Kidney epithelial cell (primary cell): ENCODE data around the gene SMAD7. TPM values are rescaled to one million over a fixed set of nuclear protein-coding genes. Genes with fewer than 3 reads are reported as not detected.

Experiments used
- DNase-seq: peaks from one replicate; pipeline ENCODE4 v3.0.0-alpha.2; 2010; ENCODE audit warnings: low read depth
- H3K27me3 ChIP-seq: 2 replicates; pipeline ENCODE4 v1.6.0; 2011; ENCODE audit warnings: low read length; ENCODE audit not compliant: control insufficient read depth, insufficient read depth
- H3K36me3 ChIP-seq: 2 replicates; pipeline ENCODE4 v1.5.1; 2011; ENCODE audit warnings: low read length; ENCODE audit not compliant: control insufficient read depth, insufficient read depth
- H3K4me3 ChIP-seq: 2 replicates; pipeline ENCODE4 v1.5.1; 2011; ENCODE audit warnings: low read depth, mild to moderate bottlenecking, control low read depth, low read length
- total RNA-seq: library from RNA; depleted of rRNA; stranded (reverse); fragments of >200 nt; gene quantifications from 2 replicates; pipeline ENCODE4 v1.2.3, GENCODE V29; 2015
- TF ChIP-seq, protein P1 (sequence below): IDR thresholded peaks from 2 replicates; pipeline ENCODE4 v1.5.1; 2011; ENCODE audit warnings: mild to moderate bottlenecking, moderate library complexity, low read length, control low read depth, inconsistent platforms; ENCODE audit not compliant: insufficient read depth, poor library complexity, severe bottlenecking

Gene SMAD7
- total RNA-seq, 1 donor from 2014 or later = 54.3 TPM

GRCh38 chr18:48899558-48900174, 51.1 kb downstream of the SMAD7 start:
- no peaks in the 10 kb centered on the region for H3K27me3 ChIP-seq
- no peak for DNase-seq
- TF ChIP-seq, protein P1, sequence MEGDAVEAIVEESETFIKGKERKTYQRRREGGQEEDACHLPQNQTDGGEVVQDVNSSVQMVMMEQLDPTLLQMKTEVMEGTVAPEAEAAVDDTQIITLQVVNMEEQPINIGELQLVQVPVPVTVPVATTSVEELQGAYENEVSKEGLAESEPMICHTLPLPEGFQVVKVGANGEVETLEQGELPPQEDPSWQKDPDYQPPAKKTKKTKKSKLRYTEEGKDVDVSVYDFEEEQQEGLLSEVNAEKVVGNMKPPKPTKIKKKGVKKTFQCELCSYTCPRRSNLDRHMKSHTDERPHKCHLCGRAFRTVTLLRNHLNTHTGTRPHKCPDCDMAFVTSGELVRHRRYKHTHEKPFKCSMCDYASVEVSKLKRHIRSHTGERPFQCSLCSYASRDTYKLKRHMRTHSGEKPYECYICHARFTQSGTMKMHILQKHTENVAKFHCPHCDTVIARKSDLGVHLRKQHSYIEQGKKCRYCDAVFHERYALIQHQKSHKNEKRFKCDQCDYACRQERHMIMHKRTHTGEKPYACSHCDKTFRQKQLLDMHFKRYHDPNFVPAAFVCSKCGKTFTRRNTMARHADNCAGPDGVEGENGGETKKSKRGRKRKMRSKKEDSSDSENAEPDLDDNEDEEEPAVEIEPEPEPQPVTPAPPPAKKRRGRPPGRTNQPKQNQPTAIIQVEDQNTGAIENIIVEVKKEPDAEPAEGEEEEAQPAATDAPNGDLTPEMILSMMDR = no peak

GRCh38 chr18:48898521-48898920, 52.2 kb downstream of the SMAD7 start:
- TF ChIP-seq, protein P1 = no peak
- H3K4me3 ChIP-seq = no peak overlapping the region
- no peak for DNase-seq
- no peaks in the 10 kb centered on the region for H3K27me3 ChIP-seq
- no peaks in the 10 kb centered on the region for H3K36me3 ChIP-seq

More at GRCh38 chr18:48899558-48900174, 51.1 kb downstream of the SMAD7 start:
- Histone ChIP-seq H3K4me3 (no peak overlapping the region), H3K36me3 (no peaks in the 10 kb centered on the region)

GRCh38 chr18:48897531-48897930, 53.2 kb downstream of the SMAD7 start:
- Histone ChIP-seq H3K36me3 (no peaks in the 10 kb centered on the region), H3K27me3 (no peaks in the 10 kb centered on the region), H3K4me3 (no peak overlapping the region)
- no peak for DNase-seq
- TF ChIP-seq, protein P1 = no peak

- no peak for DNase-seq
- TF ChIP-seq, protein P1 = peak; percentile 6
- no peaks in the 10 kb centered on the region for H3K36me3 ChIP-seq
- no peak overlapping the region for H3K4me3 ChIP-seq
- no peaks in the 10 kb centered on the region for H3K27me3 ChIP-seq
Measured at GRCh38 chr18:48896875-48897511, 53.8 kb downstream of the SMAD7 start.

DNA sequence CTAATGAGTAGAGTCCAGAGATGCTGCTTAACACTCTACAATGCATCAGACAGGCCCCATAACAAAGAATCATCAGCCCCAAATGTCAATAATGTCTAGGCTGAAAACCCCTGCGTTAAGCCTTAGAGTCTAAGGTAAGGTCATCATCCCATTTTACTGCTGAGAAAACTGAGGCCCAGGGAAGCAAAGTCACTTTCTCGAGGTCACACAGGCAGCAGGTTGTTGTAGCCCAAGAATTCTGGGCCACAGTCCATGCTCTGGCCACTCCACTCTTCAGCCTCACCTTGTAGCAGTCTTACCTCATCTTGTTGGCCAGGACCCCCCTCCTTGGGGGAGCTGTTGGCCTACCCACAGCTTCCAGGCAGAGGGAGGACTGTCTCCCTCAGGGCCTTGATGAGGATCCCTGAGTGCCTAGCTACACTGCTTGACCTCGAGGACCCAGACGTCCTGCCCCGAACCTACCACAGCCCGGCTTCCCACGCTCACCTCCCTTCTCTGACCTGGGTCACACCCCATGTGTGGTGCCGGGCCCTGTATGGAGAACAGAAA, 54.4 kb downstream of the SMAD7 start:
- DNase-seq = no peak
- TF ChIP-seq, protein P1 = no peak
- no peak overlapping the region for H3K4me3 ChIP-seq
- no peaks in the 10 kb centered on the region for H3K27me3 ChIP-seq
- H3K36me3 ChIP-seq = no peaks in the 10 kb centered on the region
